Prostate gland (tissue), 2 donors: ENCODE results near the gene SENP7. TPM values are rescaled to one million over a fixed set of nuclear protein-coding genes. Genes with fewer than 3 reads are reported as not detected.

Experiments
- DNase-seq: peaks from one replicate; pipeline ENCODE4 v3.0.0-alpha.2; 2019; ENCODE audit warnings: low spot score
- H3K27ac ChIP-seq, 2 donors: fragments of 200-600 bp; sonication (generic); 2 replicates each; pipeline ENCODE4 v1.5.1; 2017 to 2019
- H3K27me3 ChIP-seq: fragments of 200-600 bp; sonication (generic); replicated peaks from 2 replicates; pipeline ENCODE4 v1.5.1; 2019; ENCODE audit not compliant: insufficient read depth
- H3K36me3 ChIP-seq, 2 donors: fragments of 200-600 bp; sonication (generic); 1 replicate in 1 of 2; 2 replicates in 1 of 2; pipeline versions ENCODE4 v1.5.1 to v1.8.1; 2017 to 2019
- H3K4me1 ChIP-seq: fragments of 200-600 bp; sonication (generic); replicated peaks from 2 replicates; pipeline ENCODE4 v1.5.1; 2019
- H3K4me3 ChIP-seq, 2 donors: fragments of 200-600 bp; sonication (generic); 2 replicates each; pipeline ENCODE4 v1.5.1; 2017 to 2019
- H3K9me3 ChIP-seq: fragments of 200-600 bp; sonication (generic); 2 replicates; pipeline ENCODE4 v1.5.1; 2017
- CTCF ChIP-seq, 4 experiments: fragments of 200-600 bp in 2 of 4; fragments of 450-650 bp in 2 of 4; sonication (generic) in 2 of 4; IDR thresholded peaks; 1 replicate in 3 of 4; 2 replicates in 1 of 4; pipeline ENCODE4 v1.5.1; 2016 to 2019; ENCODE audit warnings: antibody characterized with exemption in 4 of 4, mild to moderate bottlenecking in 2 of 4, moderate library complexity in 2 of 4
- POLR2A ChIP-seq: fragments of 450-650 bp; IDR thresholded peaks from one replicate; pipeline ENCODE4 v1.6.1; 2016; ENCODE audit warnings: antibody characterized with exemption, mild to moderate bottlenecking
- POLR2AphosphoS5 ChIP-seq: sonication (generic); formaldehyde crosslinking; IDR thresholded peaks from one replicate; pipeline ENCODE4 v1.6.1; 2017; ENCODE audit warnings: antibody characterized with exemption
- WGBS: methylation state at CpG from one replicate; pipeline ENCODE4 v1.1.5; 2018; 5-methylcytosine and 5-hydroxymethylcytosine counted together
- intact Hi-C: fragments of 100-400 bp; cut with DNase I; formaldehyde crosslinking; loops from one replicate; pipeline ENCODE4 v1.14.2; 2022
- total RNA-seq, 2 donors: library from RNA; depleted of rRNA; stranded (reverse); fragments of >200 nt; gene quantifications; one replicate each; pipeline ENCODE4 v1.1.0, GENCODE V29; 2016

SENP7 gene
- total RNA-seq, 2 donors from 2014 or later, result 16.4 to 22.7 TPM

- Histone ChIP-seq H3K27ac (no peak overlapping the region), H3K36me3 (no peaks in the 10 kb centered on the region), H3K27me3 (no peaks in the 10 kb centered on the region), H3K4me3 (no peak overlapping the region), H3K4me1 (no peaks in the 10 kb centered on the region), H3K9me3 (no peaks in the 10 kb centered on the region)
- WGBS, result 77% methylated on average over 5 of the region's 5 CpGs
- no peak for DNase-seq
- TF ChIP-seq POLR2A (no peak), CTCF (IDR thresholded peaks at IDR 0.05) (no peak), POLR2AphosphoS5 (no peak)
- intact Hi-C loops, result loop anchor here (10.0 kb wide), 1 partner anchor 98 kb away; no protein-coding TSS in a partner anchor
Measured at GRCh38 chr3:101303089-101303731, 209.8 kb downstream of the SENP7 start.

- Histone ChIP-seq H3K4me3 (no peak overlapping the region), H3K4me1 (no peaks in the 10 kb centered on the region), H3K27me3 (no peaks in the 10 kb centered on the region), H3K27ac (no peak overlapping the region), H3K36me3 (no peaks in the 10 kb centered on the region), H3K9me3 (no peaks in the 10 kb centered on the region)
- WGBS, result 95% methylated on average over 5 of the region's 8 CpGs
- TF ChIP-seq POLR2A, result no peak
- no peak for TF ChIP-seq POLR2AphosphoS5
- TF ChIP-seq CTCF (IDR thresholded peaks at IDR 0.05), result no peak
- intact Hi-C loops, result loop anchor here (10.0 kb wide), 1 partner anchor 95 kb away; no protein-coding TSS in a partner anchor
- DNase-seq, result no peak
Measured at GRCh38 chr3:101300073-101300472, 212.9 kb downstream of the SENP7 start.

- Histone ChIP-seq H3K4me1 (no peaks in the 10 kb centered on the region), H3K4me3 (no peak overlapping the region), H3K36me3 (no peaks in the 10 kb centered on the region), H3K9me3 (no peaks in the 10 kb centered on the region), H3K27me3 (no peaks in the 10 kb centered on the region), H3K27ac (no peak overlapping the region)
- DNase-seq, result no peak
- intact Hi-C loops, result no loop called here
- TF ChIP-seq CTCF (IDR thresholded peaks at IDR 0.05) (no peak), POLR2A (no peak), POLR2AphosphoS5 (no peak)
Measured at GRCh38 chr3:101292027-101292426, 221.0 kb downstream of the SENP7 start.

GRCh38 chr3:101288294-101288693, 224.7 kb downstream of the SENP7 start:
- no peak for DNase-seq
- Histone ChIP-seq H3K36me3 (no peaks in the 10 kb centered on the region), H3K9me3 (no peaks in the 10 kb centered on the region), H3K4me1 (no peaks in the 10 kb centered on the region), H3K4me3 (no peak overlapping the region), H3K27ac (no peak overlapping the region), H3K27me3 (no peaks in the 10 kb centered on the region)
- 85% methylated on average over 2 of the region's 2 CpGs for WGBS
- TF ChIP-seq POLR2AphosphoS5, result no peak
- TF ChIP-seq POLR2A, result no peak
- TF ChIP-seq CTCF (IDR thresholded peaks at IDR 0.05), result no peak
- intact Hi-C loops, result no loop called here

- Histone ChIP-seq H3K27ac (no peak overlapping the region), H3K4me3 (no peak overlapping the region), H3K27me3 (no peaks in the 10 kb centered on the region), H3K9me3 (no peaks in the 10 kb centered on the region), H3K4me1 (no peaks in the 10 kb centered on the region), H3K36me3 (no peaks in the 10 kb centered on the region)
- 44% methylated on average over 1 of the region's 1 CpG for WGBS
- intact Hi-C loops, result no loop called here
- DNase-seq, result no peak
- TF ChIP-seq POLR2AphosphoS5, result no peak
- no peak for TF ChIP-seq POLR2A
- no peak for TF ChIP-seq CTCF (IDR thresholded peaks at IDR 0.05)
Measured at GRCh38 chr3:101284757-101285156, 228.3 kb downstream of the SENP7 start.
